ENCODE measurements around the gene ROGDI. TPM values are rescaled to one million over a fixed set of nuclear protein-coding genes. Genes with fewer than 3 reads are reported as not detected.

Gene ROGDI
- total and polyA plus RNA-seq, 2 of the 13 experiments (the other 11 are each of a cell fraction or from before 2014, with no cell fraction given) = 19.2 to 42.1 TPM

DNA sequence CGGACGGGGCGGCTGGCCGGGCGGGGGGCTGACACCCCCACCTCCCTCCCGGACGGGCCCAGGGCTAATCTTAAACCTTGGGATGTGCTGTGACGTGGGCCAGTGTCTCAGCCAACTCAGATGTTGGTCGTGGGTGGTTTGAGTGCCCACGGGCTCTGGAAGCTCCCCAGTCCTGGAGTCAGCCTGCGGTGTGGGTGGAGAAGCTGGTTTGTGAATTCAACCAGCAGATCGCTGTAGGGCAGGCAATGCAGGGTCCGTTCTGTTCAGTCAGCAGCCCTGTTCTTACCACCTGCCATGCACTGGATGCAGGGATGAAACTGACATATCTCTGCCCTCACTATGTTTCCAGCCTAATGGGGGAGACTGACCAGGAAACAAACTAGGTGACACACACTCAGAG lies 27.4 kb downstream of the ROGDI start:
- Histone ChIP-seq H3K4me2 (ENCODE audit: low read depth, low read length) (peak overlapping the region; percentile 71), H3K9ac (ENCODE audit: insufficient read depth, low read depth, low read length) (no peak overlapping the region), H3K79me2 (ENCODE audit: insufficient read depth, low read length) (no peaks in the 10 kb centered on the region), H4K20me1 (ENCODE audit: insufficient read depth, low read length) (no peaks in the 10 kb centered on the region), H2AFZ (ENCODE audit: low read length) (no peak overlapping the region), H3K4me1 (ENCODE audit: insufficient read depth, low read length) (peaks cover 31% of the 10 kb centered on the region), H3K4me3 (replicated peaks in 1 of 3; ENCODE audit: insufficient read depth in 1 of 3, low read depth in 2 of 3, low read length in 3 of 3) (peak overlapping the region; percentile 24 to 65 (median 34); a peak in 3 of 6 replicates), H3K9me3 (ENCODE audit: low read length) (no peaks in the 10 kb centered on the region), H3K36me3 (replicated peaks in 1 of 2; ENCODE audit: control insufficient read depth in 1 of 2, insufficient read depth in 2 of 2, low read length in 2 of 2) (no peaks in the 10 kb centered on the region), H3K27ac (ENCODE audit: extremely low read length, insufficient read depth, low read length) (no peak overlapping the region), H3K27me3 (ENCODE audit: control insufficient read depth in 1 of 2, insufficient read depth in 2 of 2, low read length in 2 of 2) (no peaks in the 10 kb centered on the region; a peak in 1 of 5 replicates)
- TF ChIP-seq ZNF777 (CRISPR knock-in tag; IDR thresholded peaks at IDR 0.05) (peak; percentile 34; the same call in 1 of the 2 replicates), ZNF12 (CRISPR knock-in tag; IDR thresholded peaks at IDR 0.05) (no peak), ZNF687 (CRISPR knock-in tag; IDR thresholded peaks at IDR 0.05) (peak; percentile 21; the same call in 1 of the 2 replicates)
- TF ChIP-seq, protein P1, sequence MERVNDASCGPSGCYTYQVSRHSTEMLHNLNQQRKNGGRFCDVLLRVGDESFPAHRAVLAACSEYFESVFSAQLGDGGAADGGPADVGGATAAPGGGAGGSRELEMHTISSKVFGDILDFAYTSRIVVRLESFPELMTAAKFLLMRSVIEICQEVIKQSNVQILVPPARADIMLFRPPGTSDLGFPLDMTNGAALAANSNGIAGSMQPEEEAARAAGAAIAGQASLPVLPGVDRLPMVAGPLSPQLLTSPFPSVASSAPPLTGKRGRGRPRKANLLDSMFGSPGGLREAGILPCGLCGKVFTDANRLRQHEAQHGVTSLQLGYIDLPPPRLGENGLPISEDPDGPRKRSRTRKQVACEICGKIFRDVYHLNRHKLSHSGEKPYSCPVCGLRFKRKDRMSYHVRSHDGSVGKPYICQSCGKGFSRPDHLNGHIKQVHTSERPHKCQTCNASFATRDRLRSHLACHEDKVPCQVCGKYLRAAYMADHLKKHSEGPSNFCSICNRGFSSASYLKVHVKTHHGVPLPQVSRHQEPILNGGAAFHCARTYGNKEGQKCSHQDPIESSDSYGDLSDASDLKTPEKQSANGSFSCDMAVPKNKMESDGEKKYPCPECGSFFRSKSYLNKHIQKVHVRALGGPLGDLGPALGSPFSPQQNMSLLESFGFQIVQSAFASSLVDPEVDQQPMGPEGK (CRISPR knock-in tag; IDR thresholded peaks at IDR 0.05) = peak; percentile 53
- POLR2A ChIA-PET = no interaction called here
- 6% methylated on average over 2 of the region's 13 CpGs for WGBS (ENCODE audit: low lambda C conversion rate)
- BruUV-seq (replicated peaks) = no TSS peak
- FAIRE-seq = no peak
- CTCF ChIA-PET (ENCODE audit: low intra/inter-chr PET ratio, low total read pairs) = no interaction called here
- in situ Hi-C loops (cut with HindIII; ENCODE audit: extremely low pct_ligation_motif_present, low pct_unique_long_range_greater_than_20kb) = no loop called here
- DNase-seq (ENCODE audit: low spot score) = no peak
- peak; percentile 80 for ATAC-seq
- intact Hi-C loops (cut with micrococcal nuclease; ENCODE audit: unreplicated experiment) = no loop called here
